ENCODE results near the gene F12. TPM values are rescaled to one million over a fixed set of nuclear protein-coding genes. Genes with fewer than 3 reads are reported as not detected.

The F12 gene
- total and polyA plus RNA-seq, 2 donors (not counting 3 experiments of a cell fraction or from before 2014, with no cell fraction given) = 1.00 to 1.4 TPM

- no TSS peak for BruUV-seq (replicated peaks)
- TF ChIP-seq MYC (IDR thresholded peaks at IDR 0.05; ENCODE audit: low read depth, low read length) (no peak), EZH2 (IDR thresholded peaks at IDR 0.05; ENCODE audit: borderline replicate concordance, low read depth, low read length, severe bottlenecking) (no peak), CTCF (IDR thresholded peaks at IDR 0.05; ENCODE audit: extremely low read depth in 1 of 2, insufficient read depth in 1 of 2, low read depth in 1 of 2, low read length in 2 of 2) (peak in 1 of 2 donors; percentile 58), POLR2A (IDR thresholded peaks at IDR 0.05; ENCODE audit: low read depth, low read length) (no peak), GATA2 (IDR thresholded peaks at IDR 0.05; ENCODE audit: insufficient read depth, insufficient read length, low read depth, low read length) (no peak)
- Histone ChIP-seq H3K27ac (ENCODE audit: insufficient read depth, low read depth, low read length) (no peak overlapping the region), H3K4me2 (ENCODE audit: insufficient read depth, low read length) (no peak overlapping the region), H2AFZ (ENCODE audit: low read depth, low read length) (no peak overlapping the region), H3K4me3 (replicated peaks in 1 of 3; ENCODE audit: insufficient read depth in 1 of 3, low read depth in 1 of 3, low read length in 3 of 3) (no peak overlapping the region), H3K9me1 (replicated peaks; ENCODE audit: control insufficient read depth, extremely low read depth, insufficient read depth, low read length) (no peaks in the 10 kb centered on the region), H3K79me2 (ENCODE audit: control insufficient read depth, insufficient read depth, low read length) (no peaks in the 10 kb centered on the region), H3K27me3 (ENCODE audit: control insufficient read depth in 2 of 2, insufficient read depth in 2 of 2, low read length in 2 of 2) (peaks cover 0 to 4% of the 10 kb centered on the region in 2 experiments), H4K20me1 (replicated peaks; ENCODE audit: control insufficient read depth, extremely low read depth, insufficient read depth, low read length) (no peaks in the 10 kb centered on the region), H3K36me3 (ENCODE audit: control insufficient read depth in 2 of 2, extremely low read depth in 1 of 2, insufficient read depth in 2 of 2, low read length in 2 of 2) (no peaks in the 10 kb centered on the region), H3K4me1 (ENCODE audit: control insufficient read depth, extremely low read depth, insufficient read depth, low read length) (no peaks in the 10 kb centered on the region), H3K9ac (replicated peaks; ENCODE audit: extremely low read depth, insufficient read depth, low read length) (no peak overlapping the region), H3K9me3 (replicated peaks; ENCODE audit: control insufficient read depth, insufficient read depth, low read length) (no peaks in the 10 kb centered on the region)
- ChIA-PET POLR2A (no interaction called here), CTCF (interaction anchor here (0.7 to 3.4 kb wide), 23 partner anchors 8 to 271 kb away, joined by 3 to 48 read pairs (median 6); partner anchors contain the start of gene LMAN2)
- DNase-seq (ENCODE audit: low read depth, low spot score) (peak; percentile 37), FAIRE-seq (peak; percentile 76)
- dilution Hi-C loops (cut with MboI; ENCODE audit: extremely low pct_ligation_motif_present, low sequenced_read_pairs) (no loop called here), intact Hi-C loops (cut with micrococcal nuclease) (loop anchor here (1.0 kb wide), 1 partner anchor 64 kb away; no protein-coding TSS in a partner anchor)
These were observed 26.8 kb downstream of the F12 start for GRCh38 chr5:177382423-177383029.

- FAIRE-seq = no peak
- intact Hi-C loops (cut with micrococcal nuclease) = loop anchor here (1.0 kb wide), 1 partner anchor 10 kb away; no protein-coding TSS in a partner anchor
These were observed 28.6 kb downstream of the F12 start for GRCh38 chr5:177380805-177381126.

More at GRCh38 chr5:177380805-177381126, 28.6 kb downstream of the F12 start:
- Histone ChIP-seq H3K9me3 (replicated peaks; ENCODE audit: control insufficient read depth, insufficient read depth, low read length) (no peaks in the 10 kb centered on the region), H2AFZ (ENCODE audit: low read depth, low read length) (no peak overlapping the region), H4K20me1 (replicated peaks; ENCODE audit: control insufficient read depth, extremely low read depth, insufficient read depth, low read length) (no peaks in the 10 kb centered on the region), H3K36me3 (ENCODE audit: control insufficient read depth in 2 of 2, extremely low read depth in 1 of 2, insufficient read depth in 2 of 2, low read length in 2 of 2) (no peaks in the 10 kb centered on the region), H3K9me1 (replicated peaks; ENCODE audit: control insufficient read depth, extremely low read depth, insufficient read depth, low read length) (no peaks in the 10 kb centered on the region), H3K4me3 (replicated peaks in 1 of 3; ENCODE audit: insufficient read depth in 1 of 3, low read depth in 1 of 3, low read length in 3 of 3) (no peak overlapping the region), H3K9ac (replicated peaks; ENCODE audit: extremely low read depth, insufficient read depth, low read length) (no peak overlapping the region), H3K4me2 (ENCODE audit: insufficient read depth, low read length) (no peak overlapping the region), H3K27me3 (ENCODE audit: control insufficient read depth in 2 of 2, insufficient read depth in 2 of 2, low read length in 2 of 2) (peaks cover 0 to 4% of the 10 kb centered on the region in 2 experiments), H3K79me2 (ENCODE audit: control insufficient read depth, insufficient read depth, low read length) (no peaks in the 10 kb centered on the region), H3K4me1 (ENCODE audit: control insufficient read depth, extremely low read depth, insufficient read depth, low read length) (no peaks in the 10 kb centered on the region), H3K27ac (ENCODE audit: insufficient read depth, low read depth, low read length) (no peak overlapping the region)
- CTCF ChIA-PET = no interaction called here
- TF ChIP-seq EZH2 (IDR thresholded peaks at IDR 0.05; ENCODE audit: borderline replicate concordance, low read depth, low read length, severe bottlenecking) (no peak), JUN (IDR thresholded peaks at IDR 0.05; ENCODE audit: borderline replicate concordance, insufficient read depth, insufficient read length, low read depth) (no peak), GATA2 (IDR thresholded peaks at IDR 0.05; ENCODE audit: insufficient read depth, insufficient read length, low read depth, low read length) (no peak), POLR2A (IDR thresholded peaks at IDR 0.05; ENCODE audit: low read depth, low read length) (no peak), FOS (IDR thresholded peaks at IDR 0.05; ENCODE audit: borderline replicate concordance, insufficient read depth, low read length) (no peak), POLR2AphosphoS5 (IDR thresholded peaks at IDR 0.05; ENCODE audit: insufficient read depth, low read depth, low read length) (no peak), CTCF (IDR thresholded peaks at IDR 0.05; ENCODE audit: extremely low read depth in 1 of 2, insufficient read depth in 1 of 2, low read depth in 1 of 2, low read length in 2 of 2) (no peak), MYC (IDR thresholded peaks at IDR 0.05; ENCODE audit: low read depth, low read length) (no peak)
- TF ChIP-seq, protein P1, sequence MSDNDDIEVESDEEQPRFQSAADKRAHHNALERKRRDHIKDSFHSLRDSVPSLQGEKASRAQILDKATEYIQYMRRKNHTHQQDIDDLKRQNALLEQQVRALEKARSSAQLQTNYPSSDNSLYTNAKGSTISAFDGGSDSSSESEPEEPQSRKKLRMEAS (IDR thresholded peaks at IDR 0.05; ENCODE audit: insufficient read depth, insufficient read length) = no peak
- DNase-seq (ENCODE audit: low read depth, low spot score) = no peak
- dilution Hi-C loops (cut with MboI; ENCODE audit: extremely low pct_ligation_motif_present, low sequenced_read_pairs) = no loop called here
- no TSS peak for BruUV-seq (replicated peaks)
- POLR2A ChIA-PET = no interaction called here
